ENCODE results near the gene VGF.
A peak's percentile ranks its signal among the peaks of the same experiment; 100 is the strongest.

Gene VGF

DNA sequence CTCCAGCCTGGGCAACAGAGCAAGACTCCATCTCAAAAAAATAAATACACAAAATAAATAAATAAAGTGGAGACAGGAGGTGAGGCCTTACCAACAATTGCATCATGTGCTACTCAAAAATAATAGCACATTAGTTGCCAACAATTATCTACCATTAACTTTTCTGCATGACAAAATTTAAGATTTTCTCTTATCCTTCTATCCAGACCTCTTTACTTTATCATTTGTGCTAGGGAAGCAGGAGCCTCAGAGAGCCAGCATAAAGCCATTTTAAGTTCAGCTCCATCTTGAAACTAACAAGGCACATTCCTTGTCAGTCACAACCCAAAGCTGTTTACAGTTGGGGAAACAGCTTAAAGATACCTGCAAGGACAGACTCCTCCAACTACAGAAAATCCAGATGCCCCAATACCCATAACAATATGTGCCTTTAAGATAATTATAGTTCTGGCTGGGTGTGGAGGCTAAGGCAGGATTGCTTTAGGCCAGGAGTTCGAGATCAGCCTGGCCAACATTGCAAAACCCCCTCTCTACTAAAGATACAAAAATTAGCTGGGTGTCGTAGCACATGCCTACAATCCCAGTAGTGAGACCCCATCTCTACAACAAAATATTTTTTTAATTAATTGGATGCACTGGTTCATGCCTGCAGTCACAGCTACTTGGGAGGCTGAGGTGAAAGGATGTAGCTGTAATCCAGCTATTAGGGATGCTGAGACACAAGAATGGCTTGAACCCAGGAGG lies 13.3 kb downstream of the VGF start:
- no peak for DNase-seq (ENCODE audit: low read depth)
- H3K4me3 ChIP-seq (ENCODE audit: low read length), result no peak overlapping the region
- TF ChIP-seq, protein P1, sequence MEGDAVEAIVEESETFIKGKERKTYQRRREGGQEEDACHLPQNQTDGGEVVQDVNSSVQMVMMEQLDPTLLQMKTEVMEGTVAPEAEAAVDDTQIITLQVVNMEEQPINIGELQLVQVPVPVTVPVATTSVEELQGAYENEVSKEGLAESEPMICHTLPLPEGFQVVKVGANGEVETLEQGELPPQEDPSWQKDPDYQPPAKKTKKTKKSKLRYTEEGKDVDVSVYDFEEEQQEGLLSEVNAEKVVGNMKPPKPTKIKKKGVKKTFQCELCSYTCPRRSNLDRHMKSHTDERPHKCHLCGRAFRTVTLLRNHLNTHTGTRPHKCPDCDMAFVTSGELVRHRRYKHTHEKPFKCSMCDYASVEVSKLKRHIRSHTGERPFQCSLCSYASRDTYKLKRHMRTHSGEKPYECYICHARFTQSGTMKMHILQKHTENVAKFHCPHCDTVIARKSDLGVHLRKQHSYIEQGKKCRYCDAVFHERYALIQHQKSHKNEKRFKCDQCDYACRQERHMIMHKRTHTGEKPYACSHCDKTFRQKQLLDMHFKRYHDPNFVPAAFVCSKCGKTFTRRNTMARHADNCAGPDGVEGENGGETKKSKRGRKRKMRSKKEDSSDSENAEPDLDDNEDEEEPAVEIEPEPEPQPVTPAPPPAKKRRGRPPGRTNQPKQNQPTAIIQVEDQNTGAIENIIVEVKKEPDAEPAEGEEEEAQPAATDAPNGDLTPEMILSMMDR (conservative IDR thresholded peaks at IDR 0.05; ENCODE audit: low read length), result no peak

DNA sequence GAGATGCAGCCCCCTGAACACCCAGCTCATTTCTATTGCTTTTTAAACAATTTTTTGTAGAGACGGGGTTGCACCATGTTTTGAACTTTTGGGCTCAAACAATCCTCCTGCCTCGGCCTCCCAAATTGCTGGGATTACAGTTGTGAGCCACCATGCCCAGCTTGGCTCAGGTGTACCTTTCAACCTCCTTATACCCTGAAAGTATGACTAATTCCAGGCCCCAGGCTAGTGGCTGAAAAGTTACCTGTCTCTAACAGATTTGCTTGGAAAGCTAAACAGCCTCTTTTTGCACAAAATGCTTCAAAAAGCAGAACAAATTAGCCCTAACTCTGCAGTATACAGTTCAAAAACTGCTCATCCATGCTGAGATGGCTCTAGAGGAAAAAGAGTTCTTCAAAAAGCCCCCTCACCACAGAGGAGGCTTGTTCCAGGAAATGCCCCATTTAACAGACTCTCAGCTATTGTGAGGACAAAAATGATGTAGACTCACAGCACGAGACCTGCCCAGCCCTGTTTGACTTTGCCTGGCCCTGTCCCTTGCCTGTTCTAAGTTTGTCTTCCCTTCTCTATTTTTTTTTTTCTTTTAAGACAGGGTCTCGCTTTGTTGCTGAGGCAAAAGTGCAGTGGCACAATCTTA lies 24.5 kb downstream of the VGF start:
- no peak overlapping the region for H3K4me3 ChIP-seq (ENCODE audit: low read length)
- TF ChIP-seq, protein P1 (conservative IDR thresholded peaks at IDR 0.05; ENCODE audit: low read length), result no peak
- no peak for DNase-seq (ENCODE audit: low read depth)

DNA sequence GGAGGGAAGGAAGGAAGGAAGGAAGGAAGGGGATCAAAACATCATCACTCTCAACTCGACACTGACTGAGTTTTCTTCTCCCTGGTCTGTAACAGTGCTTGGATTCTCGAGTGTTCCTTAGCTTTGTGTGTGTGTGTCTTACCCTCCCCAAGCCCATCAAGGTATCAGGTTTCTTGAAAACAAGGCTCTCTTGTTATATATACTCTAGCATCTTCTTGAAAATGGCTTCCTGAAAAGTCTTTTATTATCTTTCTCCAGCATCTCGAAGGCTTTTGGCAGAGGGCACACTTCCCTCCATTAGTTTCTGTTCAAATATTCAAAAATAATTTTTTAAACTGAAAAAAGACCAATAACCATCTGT lies 25.1 kb downstream of the VGF start:
- no peak overlapping the region for H3K4me3 ChIP-seq (ENCODE audit: low read length)
- DNase-seq (ENCODE audit: low read depth), result no peak
- TF ChIP-seq, protein P1 (conservative IDR thresholded peaks at IDR 0.05; ENCODE audit: low read length), result no peak

DNA sequence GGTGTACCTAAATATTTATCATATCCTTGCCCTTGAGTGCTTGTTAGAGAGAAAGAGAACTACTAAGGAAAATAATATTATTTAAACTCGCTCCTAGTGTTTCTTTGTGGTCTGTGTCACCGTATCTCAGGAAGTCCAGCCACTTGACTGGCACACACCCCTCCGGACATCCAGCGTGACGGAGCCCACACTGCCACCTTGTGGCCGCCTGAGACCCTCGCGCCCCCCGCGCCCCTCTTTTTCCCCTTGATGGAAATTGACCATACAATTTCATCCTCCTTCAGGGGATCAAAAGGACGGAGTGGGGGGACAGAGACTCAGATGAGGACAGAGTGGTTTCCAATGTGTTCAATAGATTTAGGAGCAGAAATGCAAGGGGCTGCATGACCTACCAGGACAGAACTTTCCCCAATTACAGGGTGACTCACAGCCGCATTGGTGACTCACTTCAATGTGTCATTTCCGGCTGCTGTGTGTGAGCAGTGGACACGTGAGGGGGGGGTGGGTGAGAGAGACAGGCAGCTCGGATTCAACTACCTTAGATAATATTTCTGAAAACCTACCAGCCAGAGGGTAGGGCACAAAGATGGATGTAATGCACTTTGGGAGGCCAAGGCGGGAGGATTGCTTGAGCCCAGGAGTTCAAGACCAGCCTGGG lies 27.0 kb downstream of the VGF start:
- H3K4me3 ChIP-seq (ENCODE audit: low read length), result no peak overlapping the region
- peak; percentile 96 for DNase-seq (ENCODE audit: low read depth)
- TF ChIP-seq, protein P1 (conservative IDR thresholded peaks at IDR 0.05; ENCODE audit: low read length), result peak; percentile 61

DNA sequence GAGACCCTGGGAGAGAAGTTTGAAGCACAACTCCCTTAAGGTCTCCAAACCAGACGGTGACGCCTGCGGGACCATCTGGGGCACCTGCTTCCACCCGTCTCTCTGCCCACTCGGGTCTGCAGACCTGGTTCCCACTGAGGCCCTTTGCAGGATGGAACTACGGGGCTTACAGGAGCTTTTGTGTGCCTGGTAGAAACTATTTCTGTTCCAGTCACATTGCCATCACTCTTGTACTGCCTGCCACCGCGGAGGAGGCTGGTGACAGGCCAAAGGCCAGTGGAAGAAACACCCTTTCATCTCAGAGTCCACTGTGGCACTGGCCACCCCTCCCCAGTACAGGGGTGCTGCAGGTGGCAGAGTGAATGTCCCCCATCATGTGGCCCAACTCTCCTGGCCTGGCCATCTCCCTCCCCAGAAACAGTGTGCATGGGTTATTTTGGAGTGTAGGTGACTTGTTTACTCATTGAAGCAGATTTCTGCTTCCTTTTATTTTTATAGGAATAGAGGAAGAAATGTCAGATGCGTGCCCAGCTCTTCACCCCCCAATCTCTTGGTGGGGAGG lies 27.6 kb downstream of the VGF start:
- H3K4me3 ChIP-seq (ENCODE audit: low read length), result no peak overlapping the region
- TF ChIP-seq, protein P1 (conservative IDR thresholded peaks at IDR 0.05; ENCODE audit: low read length), result no peak
- DNase-seq (ENCODE audit: low read depth), result no peak

DNA sequence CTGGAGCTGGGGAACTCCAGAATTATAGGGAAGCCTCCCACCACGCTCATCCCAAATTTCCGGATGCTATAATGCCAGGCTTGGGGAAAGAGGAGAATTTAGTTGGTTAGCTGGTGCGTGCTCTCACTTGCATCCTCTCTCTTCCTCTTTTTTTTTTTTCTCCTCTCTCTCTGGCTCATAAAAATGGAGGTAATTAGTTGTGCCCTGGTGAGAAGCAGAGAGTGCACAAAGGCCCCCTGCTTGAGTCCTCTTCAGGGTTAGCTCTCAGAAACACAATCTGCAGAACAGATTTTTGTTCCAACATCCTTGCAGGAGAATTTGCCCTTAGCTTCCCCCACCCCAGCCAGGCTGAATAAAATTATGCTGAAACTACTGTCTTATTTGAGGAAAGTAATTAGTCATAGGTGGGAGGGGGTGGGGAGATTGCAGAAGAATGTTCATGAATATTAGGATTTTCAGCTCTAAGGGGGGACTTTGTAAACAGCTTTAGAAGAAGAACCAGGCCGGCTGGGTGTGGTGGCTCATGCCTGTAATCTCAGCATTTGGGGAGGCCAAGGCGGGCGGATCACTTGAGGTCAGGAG lies 30.9 kb downstream of the VGF start:
- no peak overlapping the region for H3K4me3 ChIP-seq (ENCODE audit: low read length)
- TF ChIP-seq, protein P1 (conservative IDR thresholded peaks at IDR 0.05; ENCODE audit: low read length), result no peak
- DNase-seq (ENCODE audit: low read depth), result no peak
